Fibroblast of the aortic adventitia (primary cell): ENCODE measurements around the gene OR5D16. TPM values are rescaled to one million over a fixed set of nuclear protein-coding genes. Genes with fewer than 3 reads are reported as not detected.
"Not testable (repeated sequence)": the region's sequence is repeated elsewhere in the genome, so short reads cannot be mapped to it uniquely, and the experiment has no call there.

Experiments used
- DNase-seq: peaks from one replicate; pipeline ENCODE4 v3.0.0-alpha.2; 2010; ENCODE audit warnings: low read depth
- H3K4me3 ChIP-seq: 2 replicates; pipeline ENCODE4 v1.5.1; 2011; ENCODE audit warnings: low read depth, mild to moderate bottlenecking, control low read depth, low read length, moderate library complexity
- total RNA-seq: library from RNA; depleted of rRNA; stranded (reverse); fragments of >200 nt; gene quantifications from 2 replicates; pipeline ENCODE4 v1.2.3, GENCODE V29; 2012; ENCODE audit warnings: low replicate concordance
- TF ChIP-seq, protein P1 (sequence below): IDR thresholded peaks from 2 replicates; pipeline ENCODE4 v1.5.1; 2011; ENCODE audit warnings: mild to moderate bottlenecking, low read length, control low read depth, inconsistent platforms; ENCODE audit not compliant: insufficient read depth

The OR5D16 gene
- total RNA-seq, 1 donor, result not detected

DNA sequence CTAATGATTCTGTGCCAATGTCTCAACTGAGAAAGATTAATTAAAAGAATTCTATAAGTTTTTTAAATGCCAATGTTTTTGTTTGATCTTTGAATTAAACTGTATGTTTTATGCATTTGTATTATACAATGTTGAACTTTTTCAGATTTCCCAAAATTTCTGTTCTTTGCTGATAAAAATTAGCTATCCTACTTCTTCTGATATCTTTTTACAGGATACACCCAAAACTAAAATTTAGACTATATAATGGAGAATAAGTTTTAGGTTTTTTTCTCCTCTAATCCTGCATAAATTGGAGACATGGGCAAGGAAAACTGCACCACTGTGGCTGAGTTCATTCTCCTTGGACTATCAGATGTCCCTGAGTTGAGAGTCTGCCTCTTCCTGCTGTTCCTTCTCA is 11.6 kb upstream of the OR5D16 start, which contains the start of gene OR5L2:
Gene OR5L2 (plus strand): TSS at position 301 of the 400 bp plus-strand sequence. CDS start 0 bp downstream, at position 301.
- DNase-seq, result no peak
- TF ChIP-seq, protein P1, sequence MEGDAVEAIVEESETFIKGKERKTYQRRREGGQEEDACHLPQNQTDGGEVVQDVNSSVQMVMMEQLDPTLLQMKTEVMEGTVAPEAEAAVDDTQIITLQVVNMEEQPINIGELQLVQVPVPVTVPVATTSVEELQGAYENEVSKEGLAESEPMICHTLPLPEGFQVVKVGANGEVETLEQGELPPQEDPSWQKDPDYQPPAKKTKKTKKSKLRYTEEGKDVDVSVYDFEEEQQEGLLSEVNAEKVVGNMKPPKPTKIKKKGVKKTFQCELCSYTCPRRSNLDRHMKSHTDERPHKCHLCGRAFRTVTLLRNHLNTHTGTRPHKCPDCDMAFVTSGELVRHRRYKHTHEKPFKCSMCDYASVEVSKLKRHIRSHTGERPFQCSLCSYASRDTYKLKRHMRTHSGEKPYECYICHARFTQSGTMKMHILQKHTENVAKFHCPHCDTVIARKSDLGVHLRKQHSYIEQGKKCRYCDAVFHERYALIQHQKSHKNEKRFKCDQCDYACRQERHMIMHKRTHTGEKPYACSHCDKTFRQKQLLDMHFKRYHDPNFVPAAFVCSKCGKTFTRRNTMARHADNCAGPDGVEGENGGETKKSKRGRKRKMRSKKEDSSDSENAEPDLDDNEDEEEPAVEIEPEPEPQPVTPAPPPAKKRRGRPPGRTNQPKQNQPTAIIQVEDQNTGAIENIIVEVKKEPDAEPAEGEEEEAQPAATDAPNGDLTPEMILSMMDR, result no peak
- no peak within 1 kb of the TSS for H3K4me3 ChIP-seq

DNA sequence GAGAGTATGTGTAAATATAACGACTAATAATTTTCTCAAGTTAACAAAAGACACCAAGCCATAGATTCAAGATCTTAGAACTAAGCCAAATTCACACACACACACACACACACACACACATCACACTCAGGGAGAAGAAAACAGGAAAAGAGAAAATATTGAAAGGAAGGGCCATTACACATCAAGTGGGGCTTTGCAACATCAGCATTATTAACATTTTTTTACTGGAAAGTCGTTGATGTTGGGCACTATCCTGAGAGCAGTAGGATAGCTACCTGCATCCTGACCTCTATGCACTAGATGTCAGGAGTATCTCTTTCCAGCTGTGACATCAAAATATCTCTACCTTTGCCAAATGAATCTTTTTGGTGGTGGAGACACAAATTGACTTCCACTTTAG is 8.9 kb downstream of the OR5D16 start:
- no peak overlapping the region for H3K4me3 ChIP-seq
- TF ChIP-seq, protein P1, result no peak
- no peak for DNase-seq

DNA sequence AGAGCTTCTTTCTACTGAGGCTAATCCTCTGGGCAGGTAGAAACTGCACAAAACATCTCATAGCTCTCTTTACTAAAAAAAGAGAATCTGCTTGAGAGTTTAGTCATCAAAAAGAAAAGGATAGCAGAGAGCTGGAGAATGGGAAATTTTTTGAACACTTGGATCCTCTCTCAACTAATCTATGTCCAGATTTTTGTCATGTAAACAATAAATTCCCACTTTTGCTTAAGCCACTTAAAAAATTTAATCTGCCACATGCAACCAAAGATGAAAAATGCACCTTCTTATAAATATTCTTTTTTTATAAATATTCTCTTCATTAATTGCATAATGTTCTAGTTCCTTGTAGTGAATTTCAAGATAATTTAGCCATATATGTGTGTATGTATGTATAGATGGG is 10.5 kb downstream of the OR5D16 start:
- TF ChIP-seq, protein P1, result no peak
- no peak overlapping the region for H3K4me3 ChIP-seq
- no peak for DNase-seq

DNA sequence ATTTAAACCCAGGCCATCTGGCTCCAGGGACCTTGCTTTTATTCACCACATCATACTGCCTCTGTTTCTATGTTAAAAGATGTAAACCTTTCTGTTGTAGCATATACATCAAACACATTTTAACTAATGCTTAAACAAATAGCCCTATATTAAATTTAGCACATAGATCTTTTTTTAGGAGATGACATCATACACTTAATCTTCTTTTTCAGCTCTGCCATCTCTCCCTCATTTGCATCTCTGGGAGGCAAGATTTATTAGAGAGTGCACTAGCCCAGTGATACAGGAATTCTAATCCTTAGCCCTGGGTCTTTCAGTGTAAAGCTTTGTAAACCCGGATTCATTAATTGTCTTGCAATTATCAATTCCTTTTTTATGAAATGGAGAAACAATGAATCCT is 13.6 kb downstream of the OR5D16 start:
- DNase-seq, result no peak
- TF ChIP-seq, protein P1, result no peak
- H3K4me3 ChIP-seq, result no peak overlapping the region

DNA sequence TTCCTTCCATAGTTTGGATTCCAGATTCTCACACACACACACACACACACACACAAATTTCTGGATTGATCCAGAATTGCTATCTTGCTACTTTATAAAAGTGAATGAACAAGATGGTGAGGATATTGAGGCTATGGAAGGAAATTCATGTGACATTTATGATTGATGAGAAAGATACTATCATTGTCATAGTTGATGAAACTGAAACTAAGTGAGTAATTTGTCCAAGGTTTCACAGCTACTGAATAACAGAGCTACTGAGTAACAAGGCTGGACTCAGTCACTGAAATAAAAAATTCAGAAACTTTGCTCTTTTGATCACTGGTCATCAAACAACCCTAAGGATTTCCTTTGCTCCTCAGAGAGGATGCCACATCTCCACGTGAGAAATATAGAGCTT is 16.2 kb downstream of the OR5D16 start:
- no peak for DNase-seq
- TF ChIP-seq, protein P1, result no peak
- H3K4me3 ChIP-seq, result no peak overlapping the region

DNA sequence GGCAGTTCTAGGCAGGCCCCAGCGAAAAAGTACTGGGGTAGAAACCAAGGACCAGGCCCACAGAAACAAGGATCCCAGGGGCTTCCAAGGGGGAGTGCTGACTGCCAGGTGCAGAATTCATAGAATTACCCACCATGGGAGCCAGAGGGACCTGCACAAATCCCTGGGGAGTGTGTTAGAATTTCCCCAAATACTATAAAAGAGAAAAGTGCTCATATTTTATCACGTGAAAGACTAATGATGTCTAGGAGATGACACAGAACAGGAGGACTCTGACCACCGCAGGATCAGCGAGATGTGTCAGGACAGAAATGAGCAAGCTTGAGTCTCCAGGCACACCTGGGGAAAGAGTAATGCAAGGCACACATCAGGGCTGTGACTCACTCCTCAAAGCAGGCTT is 28.8 kb downstream of the OR5D16 start:
- not testable (repeated sequence) for DNase-seq, H3K4me3 ChIP-seq

DNA sequence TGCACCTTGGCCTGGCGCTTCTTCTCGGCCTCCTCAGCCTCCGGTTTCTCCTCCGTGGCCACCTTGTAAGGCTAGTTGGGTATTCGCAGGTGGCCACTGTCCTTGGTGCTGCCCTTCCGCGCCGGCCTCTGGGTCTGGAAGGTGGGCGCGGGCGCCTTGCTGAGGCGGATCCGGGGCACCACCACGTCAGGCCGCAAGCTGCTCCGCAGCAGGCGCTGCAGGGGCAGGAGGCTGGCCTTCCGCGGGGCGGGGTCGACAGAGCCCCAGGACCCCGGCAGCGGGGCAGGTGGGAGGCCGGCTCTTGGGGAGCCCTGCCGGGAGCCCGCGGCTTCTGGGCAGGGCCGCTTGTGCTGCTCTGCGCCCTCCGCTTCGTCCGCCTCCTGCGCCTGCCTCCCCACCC is 34.2 kb downstream of the OR5D16 start:
- DNase-seq, H3K4me3 ChIP-seq: not testable (repeated sequence)

DNA sequence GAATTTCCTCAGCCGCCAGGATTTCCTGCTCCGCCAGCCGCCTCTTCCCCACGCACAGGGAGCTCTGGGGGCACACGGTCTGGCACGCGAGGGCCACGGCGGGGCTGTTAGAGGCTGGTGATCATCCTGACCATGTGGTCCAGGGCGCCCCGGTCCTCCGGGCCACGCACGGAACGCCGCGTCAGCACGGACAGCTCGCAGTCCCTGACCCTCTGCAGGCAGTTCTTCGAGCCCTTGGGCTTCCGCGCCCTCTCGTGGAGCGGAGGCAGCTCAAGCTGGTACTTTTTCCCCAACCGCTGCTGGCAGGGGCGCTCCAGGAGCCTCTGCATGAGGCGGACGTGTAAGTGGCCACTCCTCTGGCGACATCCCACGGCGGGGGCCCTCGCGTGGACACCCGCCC is 34.6 kb downstream of the OR5D16 start:
- DNase-seq, H3K4me3 ChIP-seq: not testable (repeated sequence)

DNA sequence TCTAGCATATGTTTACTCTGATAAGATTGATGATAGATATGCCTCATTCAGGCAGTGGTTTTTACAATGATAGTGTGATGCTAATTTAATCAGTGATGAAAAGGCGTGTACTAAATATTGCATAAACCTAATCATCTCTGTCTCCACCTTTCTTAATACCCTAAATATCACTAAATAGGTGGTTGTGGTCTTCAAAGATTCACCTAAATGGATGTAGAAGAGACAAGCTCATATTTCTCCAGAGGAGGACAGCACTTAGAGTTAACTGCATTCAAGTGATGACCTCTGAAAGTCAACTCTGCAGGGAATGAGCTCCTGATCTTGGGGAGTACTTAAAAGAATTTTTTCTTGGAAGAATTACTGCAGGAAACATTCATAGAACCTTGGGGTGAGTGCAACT is 44.4 kb downstream of the OR5D16 start, which contains the start of gene TRIM51:
Gene TRIM51 (plus strand): TSS at position 301 of the 400 bp plus-strand sequence. CDS start 2,132 bp downstream, outside the sequence.
- not testable (repeated sequence) for H3K4me3 ChIP-seq, DNase-seq

DNA sequence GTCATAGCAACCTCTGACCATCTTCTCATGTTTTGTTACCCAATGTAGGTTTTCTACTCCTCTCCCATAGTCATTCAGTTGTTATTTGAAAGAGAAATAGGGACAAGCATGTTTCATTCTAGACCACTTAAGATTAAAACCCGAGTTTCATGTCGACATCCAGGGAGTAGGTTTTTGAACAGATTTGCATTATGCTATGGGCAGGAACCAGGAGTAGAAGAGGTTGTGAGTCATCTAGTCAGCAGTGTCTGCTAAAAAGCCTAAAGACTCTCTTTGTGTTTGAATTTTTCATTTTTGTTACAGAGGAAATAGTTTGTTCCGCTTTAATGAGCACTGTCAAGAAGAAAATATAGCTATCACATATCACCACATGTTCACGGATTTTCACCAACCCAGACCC is 46.4 kb downstream of the OR5D16 start:
- not testable (repeated sequence) for H3K4me3 ChIP-seq, DNase-seq

DNA sequence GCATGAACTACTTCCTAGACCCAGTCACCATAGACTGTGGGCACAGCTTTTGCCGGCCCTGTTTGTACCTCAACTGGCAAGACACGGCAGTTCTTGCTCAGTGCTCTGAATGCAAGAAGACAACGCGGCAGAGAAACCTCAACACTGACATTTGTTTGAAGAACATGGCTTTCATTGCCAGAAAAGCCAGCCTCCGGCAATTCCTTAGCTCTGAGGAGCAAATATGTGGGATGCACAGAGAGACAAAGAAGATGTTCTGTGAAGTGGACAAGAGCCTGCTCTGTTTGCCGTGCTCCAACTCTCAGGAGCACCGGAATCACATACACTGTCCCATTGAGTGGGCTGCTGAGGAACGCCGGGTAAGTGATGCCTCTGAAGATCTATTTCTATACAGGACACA is 46.9 kb downstream of the OR5D16 start:
- not testable (repeated sequence) for H3K4me3 ChIP-seq, DNase-seq
